Hepatocyte (in vitro differentiated cells): ENCODE data around the gene CRB3.

Source experiments
- CTCF ChIP-seq: fragments of 200-600 bp; sonication (generic); IDR thresholded peaks from 2 replicates; pipeline ENCODE4 v1.5.1; 2016; ENCODE audit warnings: antibody characterized with exemption, mild to moderate bottlenecking; ENCODE audit not compliant: poor library complexity
- EZH2 ChIP-seq: fragments of 200-600 bp; sonication (generic); IDR thresholded peaks from 2 replicates; pipeline ENCODE4 v1.6.1; 2016; ENCODE audit warnings: antibody characterized with exemption, mild to moderate bottlenecking, borderline replicate concordance

GRCh38 chr19:6416658-6417405 lies 47.2 kb upstream of the CRB3 start:
- TF ChIP-seq EZH2 (no peak), CTCF (no peak)
